ENCODE results near the gene GGCX. TPM values are rescaled to one million over a fixed set of nuclear protein-coding genes. Genes with fewer than 3 reads are reported as not detected.

The GGCX gene
- total and polyA plus RNA-seq, 4 donors: 15.5 to 48.3 (median 24.4) TPM

DNA sequence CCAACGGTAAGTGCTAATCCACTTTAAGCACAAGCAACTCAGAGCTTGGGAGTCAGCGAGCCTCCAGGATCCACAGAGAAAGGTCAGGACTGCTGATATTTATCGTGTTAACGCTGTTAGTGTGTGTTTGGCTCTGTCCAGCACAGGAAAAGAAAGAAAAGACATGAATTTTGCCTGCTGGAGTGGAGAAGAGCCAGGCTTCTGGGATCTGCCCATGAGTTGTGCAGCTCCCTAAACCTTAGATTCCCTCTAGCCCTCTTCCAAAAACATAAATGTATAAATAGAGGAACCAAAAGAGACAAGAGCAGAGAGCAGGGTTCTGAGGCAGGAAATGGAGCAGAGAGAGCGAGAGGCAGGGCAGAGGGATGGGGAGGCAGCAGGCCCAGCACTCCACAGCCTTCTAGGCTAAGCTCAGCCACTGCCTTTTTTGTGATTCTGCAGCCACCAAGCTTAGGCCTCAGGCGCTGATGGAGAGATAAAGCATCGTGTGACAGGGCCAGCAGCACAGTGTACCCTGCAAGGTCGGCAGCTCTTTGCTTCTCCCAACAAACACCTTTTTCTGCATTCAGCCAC is 36.9 kb downstream of the GGCX start:
- Histone ChIP-seq H3K36me3 (ENCODE audit: control insufficient read depth in 1 of 2, insufficient read depth in 2 of 2, low read length in 1 of 2) (no peaks in the 10 kb centered on the region), H3K27me3 (ENCODE audit: control insufficient read depth in 1 of 2, insufficient read depth in 2 of 2, low read length in 1 of 2) (no peaks in the 10 kb centered on the region), H3K9me3 (ENCODE audit: control insufficient read depth, low read length) (no peaks in the 10 kb centered on the region), H3K4me1 (ENCODE audit: control insufficient read depth in 1 of 2, insufficient read depth in 2 of 2, low read length in 2 of 2) (no peaks in the 10 kb centered on the region), H3K27ac (ENCODE audit: low read depth in 1 of 2, low read length in 2 of 2) (peak overlapping the region in 1 of 2 donors; percentile 39), H3K4me3 (ENCODE audit: low read length in 2 of 2) (no peak overlapping the region)
- ATAC-seq (ENCODE audit: low FRiP score): peak; percentile 76
- no peak for DNase-seq
- intact Hi-C loops (cut with DNase I): no loop called here
- WGBS, 2 donors: 6 to 9% methylated on average over 8 of the region's 8 CpGs

DNA sequence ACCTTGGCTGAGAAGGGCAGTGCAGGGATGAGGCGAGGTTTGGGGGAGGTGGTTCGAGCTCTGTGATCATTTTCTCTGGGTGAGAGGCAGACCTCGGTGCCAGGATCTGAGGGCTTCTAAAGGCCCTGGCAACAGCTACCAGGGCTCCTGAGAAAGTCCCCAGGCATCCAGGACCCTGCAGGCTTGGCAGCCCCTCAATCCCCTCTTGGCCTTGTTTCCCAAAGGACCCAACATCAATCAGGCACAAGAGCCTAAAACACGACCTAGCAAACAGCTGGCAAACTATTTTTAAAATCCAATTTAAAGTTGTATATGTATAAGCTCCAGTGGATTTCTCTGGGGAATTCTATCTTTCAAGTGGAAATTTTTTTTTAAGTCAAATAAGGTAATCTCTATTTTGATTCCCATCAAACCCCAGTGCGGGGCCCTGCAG is 37.4 kb downstream of the GGCX start:
- 21 to 26% methylated on average over 5 of the region's 5 CpGs for WGBS, 2 donors

DNA sequence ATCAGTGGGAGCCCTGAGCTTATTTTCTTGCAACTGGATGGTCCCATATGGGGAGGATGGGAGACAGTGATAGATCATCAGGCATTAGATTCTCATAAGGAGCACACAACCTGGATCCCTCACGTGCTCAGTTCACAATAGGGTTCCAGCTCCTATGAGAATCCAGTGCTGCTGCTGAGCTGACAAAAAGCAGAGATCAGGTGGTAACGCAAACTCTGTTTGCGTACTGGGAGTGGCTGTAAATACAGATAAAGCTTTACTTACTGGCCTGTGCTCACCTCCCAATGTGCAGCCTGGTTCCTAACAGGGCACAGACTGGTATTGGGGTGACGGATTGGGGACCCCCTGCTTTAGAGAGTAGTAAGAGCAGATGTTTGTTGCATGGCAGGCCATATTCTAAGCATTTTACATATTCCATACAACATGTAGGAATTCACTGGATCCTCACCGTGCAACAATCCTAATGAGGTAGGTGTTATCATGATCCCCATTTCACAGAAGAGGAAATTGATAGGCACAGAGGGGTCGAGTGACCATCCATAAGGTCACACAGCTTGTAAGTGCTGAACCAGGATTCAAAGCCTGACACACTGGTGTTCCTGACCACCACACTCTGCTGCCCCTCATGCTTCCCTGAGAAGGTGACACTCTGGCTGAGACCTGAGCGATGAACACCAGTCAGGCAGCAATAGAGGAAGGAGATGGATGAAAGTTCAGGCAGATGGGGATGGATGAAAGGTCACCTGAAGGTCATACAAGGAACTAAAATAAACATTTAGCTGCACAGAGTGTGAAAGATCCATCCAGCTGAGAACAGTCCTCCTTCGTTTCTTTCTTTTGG is 38.0 kb downstream of the GGCX start:
- no peaks in the 10 kb centered on the region for H3K36me3 ChIP-seq (ENCODE audit: control insufficient read depth in 1 of 2, insufficient read depth in 2 of 2, low read length in 1 of 2)
- no peaks in the 10 kb centered on the region for H3K4me1 ChIP-seq (ENCODE audit: control insufficient read depth in 1 of 2, insufficient read depth in 2 of 2, low read length in 2 of 2)
- no peaks in the 10 kb centered on the region for H3K9me3 ChIP-seq (ENCODE audit: control insufficient read depth, low read length)
- no peak overlapping the region for H3K27ac ChIP-seq (ENCODE audit: low read depth in 1 of 2, low read length in 2 of 2)
- no peaks in the 10 kb centered on the region for H3K27me3 ChIP-seq (ENCODE audit: control insufficient read depth in 1 of 2, insufficient read depth in 2 of 2, low read length in 1 of 2)
- intact Hi-C loops (cut with DNase I): no loop called here
- ATAC-seq (ENCODE audit: low FRiP score) (no peak), DNase-seq (no peak)
- H3K4me3 ChIP-seq (ENCODE audit: low read length in 2 of 2): no peak overlapping the region
- 80 to 88% methylated on average over 8 of the region's 8 CpGs for WGBS, 2 donors

More for the DNA sequence above, 37.4 kb downstream of the GGCX start:
- Histone ChIP-seq H3K4me3 (ENCODE audit: low read length in 2 of 2) (no peak overlapping the region), H3K27ac (ENCODE audit: low read depth in 1 of 2, low read length in 2 of 2) (no peak overlapping the region), H3K4me1 (ENCODE audit: control insufficient read depth in 1 of 2, insufficient read depth in 2 of 2, low read length in 2 of 2) (no peaks in the 10 kb centered on the region), H3K27me3 (ENCODE audit: control insufficient read depth in 1 of 2, insufficient read depth in 2 of 2, low read length in 1 of 2) (no peaks in the 10 kb centered on the region), H3K9me3 (ENCODE audit: control insufficient read depth, low read length) (no peaks in the 10 kb centered on the region), H3K36me3 (ENCODE audit: control insufficient read depth in 1 of 2, insufficient read depth in 2 of 2, low read length in 1 of 2) (no peaks in the 10 kb centered on the region)
- no peak for DNase-seq
- ATAC-seq (ENCODE audit: low FRiP score): no peak
- intact Hi-C loops (cut with DNase I): no loop called here

DNA sequence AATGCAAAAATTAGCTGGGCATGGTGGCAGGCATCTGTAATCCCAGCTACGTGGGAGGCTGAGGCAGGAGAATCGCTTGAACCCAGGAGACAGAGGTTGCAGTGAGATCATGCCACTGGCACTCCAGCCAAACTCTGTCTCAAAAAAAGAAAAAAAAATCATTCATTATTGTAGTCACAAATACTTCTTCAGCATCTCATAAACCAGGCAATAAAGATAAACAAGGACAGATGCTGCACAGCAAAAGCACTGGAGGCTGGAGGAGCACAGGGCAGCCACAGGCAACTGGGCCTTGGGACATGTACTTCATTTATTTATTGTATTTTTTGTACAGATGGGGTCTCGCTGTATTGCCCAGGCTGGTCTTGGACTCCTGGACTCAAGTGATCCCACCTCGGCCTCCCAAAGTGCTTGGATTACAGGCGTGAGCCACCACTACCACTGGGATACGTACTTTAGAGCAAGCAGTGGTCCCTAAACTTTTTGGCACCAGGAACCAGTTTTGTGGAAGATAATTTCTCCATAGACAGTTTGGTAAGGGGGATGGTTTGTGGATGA is 39.1 kb downstream of the GGCX start:
- H3K9me3 ChIP-seq (ENCODE audit: control insufficient read depth, low read length): no peaks in the 10 kb centered on the region
- DNase-seq (no peak), ATAC-seq (ENCODE audit: low FRiP score) (no peak)
- no peaks in the 10 kb centered on the region for H3K27me3 ChIP-seq (ENCODE audit: control insufficient read depth in 1 of 2, insufficient read depth in 2 of 2, low read length in 1 of 2)
- no peaks in the 10 kb centered on the region for H3K4me1 ChIP-seq (ENCODE audit: control insufficient read depth in 1 of 2, insufficient read depth in 2 of 2, low read length in 2 of 2)
- no peak overlapping the region for H3K27ac ChIP-seq (ENCODE audit: low read depth in 1 of 2, low read length in 2 of 2)
- no peaks in the 10 kb centered on the region for H3K36me3 ChIP-seq (ENCODE audit: control insufficient read depth in 1 of 2, insufficient read depth in 2 of 2, low read length in 1 of 2)
- WGBS, 2 donors: 96 to 97% methylated on average over 6 of the region's 6 CpGs
- no peak overlapping the region for H3K4me3 ChIP-seq (ENCODE audit: low read length in 2 of 2)
- intact Hi-C loops (cut with DNase I): no loop called here

DNA sequence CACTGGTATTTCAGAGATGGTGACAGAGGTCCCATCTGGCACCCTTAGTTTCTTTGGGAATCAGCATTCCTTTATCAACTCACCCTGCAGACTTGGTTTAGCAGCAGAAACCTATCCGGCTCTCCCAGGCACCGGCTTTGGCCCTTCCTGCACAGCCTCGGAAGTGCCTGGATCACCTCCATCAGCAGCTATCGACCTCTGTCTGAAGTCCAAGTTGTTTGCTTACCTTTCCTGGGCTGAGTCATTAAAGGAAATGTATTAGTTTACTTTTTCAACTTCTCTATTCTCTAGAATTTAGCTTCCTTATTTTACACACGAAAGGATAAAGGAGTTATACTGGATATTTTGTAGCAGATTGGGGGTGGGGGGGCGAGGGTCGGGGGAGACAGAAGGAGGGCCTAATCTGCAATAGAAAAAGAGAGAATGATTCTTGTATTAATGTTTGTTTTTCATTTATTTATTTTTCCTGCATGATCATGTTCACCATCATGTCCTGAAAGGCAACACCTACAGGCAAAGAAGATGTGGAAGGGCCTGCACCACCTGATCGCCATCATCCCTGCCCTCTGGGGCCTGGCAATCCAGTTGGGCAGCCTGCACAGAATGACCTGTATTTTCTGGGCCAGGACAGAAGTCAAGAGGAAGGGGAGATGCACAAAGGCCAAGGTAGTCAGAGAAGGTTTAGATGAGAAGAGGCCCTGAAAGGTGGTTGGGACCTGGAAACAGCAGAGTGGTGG is 44.5 kb downstream of the GGCX start:
- intact Hi-C loops (cut with DNase I): no loop called here
- Histone ChIP-seq H3K27ac (ENCODE audit: low read depth in 1 of 2, low read length in 2 of 2) (no peak overlapping the region), H3K4me1 (ENCODE audit: control insufficient read depth in 1 of 2, insufficient read depth in 2 of 2, low read length in 2 of 2) (no peaks in the 10 kb centered on the region), H3K36me3 (ENCODE audit: control insufficient read depth in 1 of 2, insufficient read depth in 2 of 2, low read length in 1 of 2) (no peaks in the 10 kb centered on the region), H3K27me3 (ENCODE audit: control insufficient read depth in 1 of 2, insufficient read depth in 2 of 2, low read length in 1 of 2) (no peaks in the 10 kb centered on the region), H3K9me3 (ENCODE audit: control insufficient read depth, low read length) (no peaks in the 10 kb centered on the region), H3K4me3 (ENCODE audit: low read length in 2 of 2) (no peak overlapping the region)
- WGBS, 2 donors: 74 to 76% methylated on average over 8 of the region's 8 CpGs
- ATAC-seq (ENCODE audit: low FRiP score): no peak
- no peak for DNase-seq

DNA sequence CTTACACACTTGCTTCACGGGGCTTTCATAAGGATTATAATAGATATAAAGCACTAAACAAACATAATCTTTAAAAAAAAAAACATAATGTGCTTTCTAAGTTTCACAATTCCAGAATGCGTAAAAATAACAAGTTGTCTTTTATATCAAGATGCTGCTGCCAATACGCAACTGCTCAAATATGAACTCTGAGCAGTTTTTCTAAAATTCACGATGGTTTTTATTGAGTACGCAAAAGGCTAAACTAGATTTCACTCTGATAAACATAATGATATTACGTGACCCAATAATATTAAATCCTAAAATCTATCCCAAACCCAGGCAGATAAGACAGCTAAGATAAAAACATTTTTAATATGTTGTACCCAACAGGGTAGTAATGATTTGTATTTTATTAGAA is 47.0 kb downstream of the GGCX start:
- DNase-seq: no peak
- H3K36me3 ChIP-seq (ENCODE audit: control insufficient read depth in 1 of 2, insufficient read depth in 2 of 2, low read length in 1 of 2): no peaks in the 10 kb centered on the region
- no peaks in the 10 kb centered on the region for H3K9me3 ChIP-seq (ENCODE audit: control insufficient read depth, low read length)
- intact Hi-C loops (cut with DNase I): no loop called here
- WGBS, 2 donors: 76 to 83% methylated on average over 6 of the region's 6 CpGs
- H3K4me1 ChIP-seq (ENCODE audit: control insufficient read depth in 1 of 2, insufficient read depth in 2 of 2, low read length in 2 of 2): no peaks in the 10 kb centered on the region
- H3K27ac ChIP-seq (ENCODE audit: low read depth in 1 of 2, low read length in 2 of 2): no peak overlapping the region
- H3K4me3 ChIP-seq (ENCODE audit: low read length in 2 of 2): no peak overlapping the region
- no peak for ATAC-seq (ENCODE audit: low FRiP score)
- no peaks in the 10 kb centered on the region for H3K27me3 ChIP-seq (ENCODE audit: control insufficient read depth in 1 of 2, insufficient read depth in 2 of 2, low read length in 1 of 2)

DNA sequence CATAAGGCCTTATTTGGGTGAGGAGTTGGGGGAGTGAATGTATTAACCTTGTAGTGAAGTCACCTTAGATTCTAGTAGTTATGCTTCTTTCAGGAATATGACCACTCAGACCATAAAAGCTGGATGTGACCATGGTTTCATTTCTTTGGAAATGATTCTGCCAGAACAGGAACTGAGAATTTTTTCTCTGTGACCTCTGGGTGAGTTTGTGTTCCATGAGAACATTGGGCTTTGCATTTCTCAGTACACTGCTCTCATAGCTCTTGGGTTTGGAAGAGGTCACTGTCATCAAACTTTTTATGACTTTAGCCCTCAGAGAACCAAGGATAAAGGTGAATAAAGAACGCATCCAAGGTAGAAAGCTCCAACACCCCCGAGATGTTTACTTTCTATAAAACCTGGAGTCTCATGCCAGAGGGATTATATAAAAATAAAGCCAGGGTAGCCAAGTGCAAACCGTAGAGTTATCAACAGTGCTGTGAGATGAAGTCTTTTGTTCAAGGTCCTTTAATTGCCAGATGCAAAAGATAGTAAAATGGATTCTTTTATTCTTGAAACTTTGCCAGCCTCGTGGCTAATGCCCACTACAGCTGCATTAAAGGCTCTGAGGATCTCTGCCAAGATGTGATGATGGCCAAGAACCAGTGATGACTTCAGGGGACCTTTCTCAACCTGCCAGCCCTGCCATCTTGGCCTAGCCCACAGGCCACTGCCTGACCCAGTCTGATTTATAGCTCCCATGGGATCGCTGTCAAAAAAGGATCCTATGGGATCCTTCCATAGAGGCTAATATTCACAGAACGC is 50.1 kb downstream of the GGCX start:
- Histone ChIP-seq H3K9me3 (ENCODE audit: control insufficient read depth, low read length) (no peaks in the 10 kb centered on the region), H3K4me3 (ENCODE audit: low read length in 2 of 2) (no peak overlapping the region), H3K27ac (ENCODE audit: low read depth in 1 of 2, low read length in 2 of 2) (no peak overlapping the region), H3K4me1 (ENCODE audit: control insufficient read depth in 1 of 2, insufficient read depth in 2 of 2, low read length in 2 of 2) (no peaks in the 10 kb centered on the region), H3K27me3 (ENCODE audit: control insufficient read depth in 1 of 2, insufficient read depth in 2 of 2, low read length in 1 of 2) (no peaks in the 10 kb centered on the region), H3K36me3 (ENCODE audit: control insufficient read depth in 1 of 2, insufficient read depth in 2 of 2, low read length in 1 of 2) (no peaks in the 10 kb centered on the region)
- no peak for ATAC-seq (ENCODE audit: low FRiP score)
- WGBS, 2 donors: 67 to 68% methylated on average over 6 of the region's 6 CpGs
- intact Hi-C loops (cut with DNase I): no loop called here
- DNase-seq: no peak

DNA sequence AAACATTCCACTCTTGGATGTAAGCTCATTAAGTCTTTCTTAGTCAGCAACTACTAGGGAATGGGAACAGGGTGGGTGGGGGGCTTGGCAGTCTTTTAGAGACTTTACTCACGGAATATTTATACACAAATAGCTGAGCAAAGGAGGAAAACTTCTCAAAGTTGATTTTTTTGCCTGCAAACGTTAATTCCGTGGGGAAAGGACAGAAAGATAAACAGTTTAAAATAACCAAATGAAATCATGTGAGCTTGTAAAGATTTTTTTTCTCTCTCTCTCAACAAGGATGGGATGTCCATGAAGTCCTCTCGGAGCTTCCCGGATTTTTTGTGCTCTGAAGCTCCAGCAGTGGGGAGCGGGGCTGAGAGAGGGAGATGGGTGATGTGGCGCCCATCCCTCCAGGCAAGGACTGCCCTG is 54.5 kb downstream of the GGCX start:
- no peaks in the 10 kb centered on the region for H3K36me3 ChIP-seq (ENCODE audit: control insufficient read depth in 1 of 2, insufficient read depth in 2 of 2, low read length in 1 of 2)
- ATAC-seq (ENCODE audit: low FRiP score): no peak
- WGBS, 2 donors: 37 to 38% methylated on average over 7 of the region's 7 CpGs
- intact Hi-C loops (cut with DNase I): no loop called here
- DNase-seq: no peak
- no peaks in the 10 kb centered on the region for H3K27me3 ChIP-seq (ENCODE audit: control insufficient read depth in 1 of 2, insufficient read depth in 2 of 2, low read length in 1 of 2)
- peaks cover 0 to 3% of the 10 kb centered on the region in 2 donors for H3K4me1 ChIP-seq (ENCODE audit: control insufficient read depth in 1 of 2, insufficient read depth in 2 of 2, low read length in 2 of 2)
- no peak overlapping the region for H3K27ac ChIP-seq (ENCODE audit: low read depth in 1 of 2, low read length in 2 of 2)
- H3K4me3 ChIP-seq (ENCODE audit: low read length in 2 of 2): no peak overlapping the region
- H3K9me3 ChIP-seq (ENCODE audit: control insufficient read depth, low read length): no peaks in the 10 kb centered on the region

Measured in aorta (tissue), 5 donors.